ENCODE measurements around the gene CREBRF. TPM values are rescaled to one million over a fixed set of nuclear protein-coding genes. Genes with fewer than 3 reads are reported as not detected.
"Not testable (repeated sequence)": the region's sequence is repeated elsewhere in the genome, so short reads cannot be mapped to it uniquely, and the experiment has no call there.

Gene CREBRF
- polyA plus RNA-seq, 4 donors, result 16.1 to 26.0 (median 20.7) TPM

- not testable (repeated sequence) for DNase-seq (ENCODE audit: low read depth in 4 of 4, low spot score in 3 of 4)
These were observed 20.3 kb downstream of the CREBRF start for GRCh38 chr5:173076471-173076870.

- DNase-seq (ENCODE audit: low read depth in 4 of 4, low spot score in 3 of 4), result no peak
These were observed 22.7 kb downstream of the CREBRF start for GRCh38 chr5:173078878-173079277.

- no peak for DNase-seq (ENCODE audit: low read depth in 4 of 4, low spot score in 3 of 4)
These were observed 33.4 kb downstream of the CREBRF start for GRCh38 chr5:173089581-173089980.

- no peak for DNase-seq (ENCODE audit: low read depth in 4 of 4, low spot score in 3 of 4)
These were observed 34.5 kb downstream of the CREBRF start for GRCh38 chr5:173090639-173091038.

GRCh38 chr5:173091981-173092380 lies 35.8 kb downstream of the CREBRF start:
- no peak for DNase-seq (ENCODE audit: low read depth in 4 of 4, low spot score in 3 of 4)

- DNase-seq (ENCODE audit: low read depth in 4 of 4, low spot score in 3 of 4), result no peak
These were observed 37.5 kb downstream of the CREBRF start for GRCh38 chr5:173093606-173094005.

- peak in 1 of 4 donors; percentile 2 for DNase-seq (ENCODE audit: low read depth in 4 of 4, low spot score in 3 of 4)
These were observed 38.0 kb downstream of the CREBRF start for GRCh38 chr5:173094012-173094661.

GRCh38 chr5:173098787-173099186 lies 42.6 kb downstream of the CREBRF start:
- no peak for DNase-seq (ENCODE audit: low read depth in 4 of 4, low spot score in 3 of 4)

GRCh38 chr5:173099461-173099860 lies 43.3 kb downstream of the CREBRF start:
- no peak for DNase-seq (ENCODE audit: low read depth in 4 of 4, low spot score in 3 of 4)

- DNase-seq (ENCODE audit: low read depth in 4 of 4, low spot score in 3 of 4), result no peak
These were observed 45.1 kb downstream of the CREBRF start for GRCh38 chr5:173101245-173101644.

- DNase-seq (ENCODE audit: low read depth in 4 of 4, low spot score in 3 of 4), result no peak
These were observed 47.3 kb downstream of the CREBRF start for GRCh38 chr5:173103411-173103810.

- no peak for DNase-seq (ENCODE audit: low read depth in 4 of 4, low spot score in 3 of 4)
These were observed 52.8 kb downstream of the CREBRF start for GRCh38 chr5:173108914-173109313.

GRCh38 chr5:173114536-173114935 lies 58.4 kb downstream of the CREBRF start:
- DNase-seq (ENCODE audit: low read depth in 4 of 4, low spot score in 3 of 4), result no peak

- no peak for DNase-seq (ENCODE audit: low read depth in 4 of 4, low spot score in 3 of 4)
These were observed 63.6 kb downstream of the CREBRF start for GRCh38 chr5:173119719-173120118.

- no peak for DNase-seq (ENCODE audit: low read depth in 4 of 4, low spot score in 3 of 4)
These were observed 67.3 kb downstream of the CREBRF start for GRCh38 chr5:173123416-173123815.

- not testable (repeated sequence) for DNase-seq (ENCODE audit: low read depth in 4 of 4, low spot score in 3 of 4)
These were observed 76.0 kb downstream of the CREBRF start for GRCh38 chr5:173132166-173132565.

GRCh38 chr5:173138707-173139106 lies 82.6 kb downstream of the CREBRF start:
- no peak for DNase-seq (ENCODE audit: low read depth in 4 of 4, low spot score in 3 of 4)

- DNase-seq (ENCODE audit: low read depth in 4 of 4, low spot score in 3 of 4), result no peak
These were observed 83.5 kb downstream of the CREBRF start for GRCh38 chr5:173139631-173140030.

- no peak for DNase-seq (ENCODE audit: low read depth in 4 of 4, low spot score in 3 of 4)
These were observed 84.6 kb downstream of the CREBRF start for GRCh38 chr5:173140769-173141168.

- no peak for DNase-seq (ENCODE audit: low read depth in 4 of 4, low spot score in 3 of 4)
These were observed 87.4 kb downstream of the CREBRF start for GRCh38 chr5:173143567-173143966.

GRCh38 chr5:173144200-173145176 lies 88.3 kb downstream of the CREBRF start, which contains the start of gene BNIP1:
Gene BNIP1, plus strand, starts transcription at chr5:173144531. Its CDS starts 15 bp downstream, at chr5:173144546.
- DNase-seq (ENCODE audit: low read depth in 4 of 4, low spot score in 3 of 4), result peak; percentile 87 to 92 (median 91)

- no peak for DNase-seq (ENCODE audit: low read depth in 4 of 4, low spot score in 3 of 4)
These were observed 92.2 kb downstream of the CREBRF start for GRCh38 chr5:173148354-173148753.

All from left renal pelvis (tissue), 4 donors.